Smooth muscle cell of trachea (primary cell): Measurements from ENCODE around the gene SLC7A11. TPM values are rescaled to one million over a fixed set of nuclear protein-coding genes. Genes with fewer than 3 reads are reported as not detected.

ENCODE experiments used
- total RNA-seq: library from RNA; depleted of rRNA; stranded (reverse); fragments of >200 nt; gene quantifications from 2 replicates; pipeline ENCODE4 v1.2.1, GENCODE V29; 2014

SLC7A11 gene
- 53.4 and 53.9 TPM in 2 replicates for total RNA-seq

DNA sequence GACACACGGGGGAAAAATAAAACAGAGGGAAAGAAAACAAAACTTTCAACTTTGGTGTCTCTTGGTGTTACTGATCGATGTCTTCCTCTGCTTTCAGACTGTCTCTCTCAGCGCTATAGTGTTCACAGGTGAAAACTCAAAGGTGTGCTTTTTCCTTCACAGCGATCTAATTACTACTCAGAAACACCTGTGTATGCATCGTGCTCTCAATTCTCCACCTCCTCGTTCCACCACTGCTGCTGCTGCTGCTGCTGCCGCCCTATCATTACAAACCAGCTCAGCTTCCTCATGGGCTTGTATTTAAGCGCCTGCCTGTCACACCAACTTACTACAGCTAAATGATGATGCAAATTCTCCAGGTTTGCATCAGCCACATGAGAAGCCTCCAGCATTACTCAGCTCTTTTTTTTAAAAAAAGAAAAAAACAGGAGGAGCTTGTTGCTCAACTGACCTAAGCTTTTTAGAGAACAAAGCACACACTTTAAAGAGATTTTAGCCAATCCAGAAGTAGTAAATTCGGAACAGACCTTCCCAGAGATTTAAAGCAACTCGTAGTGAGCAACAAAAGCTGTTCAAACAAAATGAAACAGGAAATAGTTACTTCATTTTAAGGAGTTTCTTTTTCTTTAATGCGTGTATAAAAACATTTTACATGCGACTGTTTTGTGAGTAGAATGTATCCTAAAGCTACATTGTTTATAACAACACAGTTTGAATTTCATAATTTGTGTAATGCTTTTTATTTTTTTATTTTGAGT, at the start of gene SLC7A11:
SLC7A11 (minus strand) TSS at position 274 of the 758 bp plus-strand sequence. CDS start 280 bp downstream, outside the sequence.

